HG03378 (cell line): ENCODE results near the gene HECW1.
"Not testable (repeated sequence)": the region's sequence is repeated elsewhere in the genome, so short reads cannot be mapped to it uniquely, and the experiment has no call there.

Experiments used
- ATAC-seq: cut with Tn5 transposase; IDR thresholded peaks from one replicate; pipeline ENCODE4 v1.9.1; 2021; ENCODE audit warnings: mild to moderate bottlenecking, moderate library complexity; ENCODE audit not compliant: unreplicated experiment

Gene HECW1

DNA sequence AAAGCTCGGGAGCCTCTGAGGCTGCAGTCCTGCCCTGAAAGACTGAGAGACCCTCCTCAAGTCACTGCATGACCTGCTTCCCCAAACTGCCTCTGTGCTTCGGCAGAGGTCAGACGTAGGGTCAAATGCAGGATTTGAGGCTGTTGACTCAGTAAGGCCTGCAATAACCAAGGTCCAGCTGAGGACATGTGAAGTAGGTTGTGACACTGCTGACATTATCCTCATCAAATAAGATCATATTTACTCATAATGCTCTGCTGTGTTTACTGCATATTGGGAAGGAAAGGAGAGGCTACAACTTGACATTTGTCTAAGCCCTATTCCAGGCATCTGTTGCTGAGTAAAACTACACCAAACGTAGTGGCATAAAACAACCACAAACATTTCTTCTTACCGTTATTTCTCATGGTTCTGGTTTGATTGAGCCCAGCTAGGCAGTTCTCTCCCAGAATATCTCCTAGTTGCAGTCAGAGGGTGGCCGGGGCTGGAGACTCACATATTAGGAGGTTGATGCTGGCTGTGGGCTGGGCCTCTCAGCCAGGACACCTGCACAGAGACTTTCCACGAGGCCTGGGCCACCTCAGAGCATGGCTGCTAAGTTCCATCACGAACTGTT is 348.4 kb downstream of the HECW1 start:
- ATAC-seq, result no peak

GRCh38 chr7:43461349-43462024 is 349.0 kb downstream of the HECW1 start:
- no peak for ATAC-seq

- no peak for ATAC-seq
Measured at GRCh38 chr7:43462836-43463235, 350.4 kb downstream of the HECW1 start.

- ATAC-seq, result no peak
Measured at GRCh38 chr7:43463401-43463980, 351.0 kb downstream of the HECW1 start.

GRCh38 chr7:43465581-43466554 is 353.4 kb downstream of the HECW1 start:
- ATAC-seq, result no peak

DNA sequence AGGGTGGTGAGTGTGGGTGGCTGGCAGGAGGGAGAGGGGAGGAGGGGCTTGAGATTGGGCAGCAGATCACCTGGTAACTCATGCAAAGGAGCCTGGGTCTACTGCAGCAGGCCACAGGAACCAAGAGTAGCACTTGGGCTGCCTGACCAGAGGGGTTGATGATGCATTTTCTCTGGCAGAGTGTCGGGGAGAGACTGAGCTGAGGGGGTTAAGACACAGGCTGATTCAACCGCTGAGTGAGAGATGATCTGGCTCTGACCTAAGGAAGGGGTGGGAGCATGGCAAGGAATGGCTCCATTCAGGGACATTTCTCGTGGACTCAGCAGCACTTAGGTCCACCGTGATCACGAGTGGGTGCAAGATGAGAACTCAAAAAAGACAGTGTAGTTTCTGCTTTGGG is 355.0 kb downstream of the HECW1 start:
- no peak for ATAC-seq

DNA sequence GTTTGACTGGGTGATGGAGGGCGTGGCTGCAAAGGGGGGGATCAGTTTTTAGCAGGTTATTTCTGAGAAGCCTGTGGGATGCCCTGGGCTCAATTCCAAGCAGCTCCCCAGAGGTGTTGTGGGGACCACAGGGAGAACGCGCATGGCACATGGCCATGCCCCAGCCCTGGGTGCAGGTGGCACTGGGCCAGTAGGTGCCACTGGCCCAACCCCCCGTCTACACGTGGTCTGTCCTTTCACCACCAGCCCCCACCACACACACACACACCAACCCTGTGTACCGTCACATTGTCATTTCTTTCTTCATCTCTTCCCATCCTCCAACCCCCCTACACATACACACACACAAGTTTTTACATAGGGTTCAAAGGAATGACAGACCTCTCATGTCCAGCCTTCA is 355.4 kb downstream of the HECW1 start:
- no peak for ATAC-seq

- no peak for ATAC-seq
Measured at GRCh38 chr7:43469051-43469450, 356.6 kb downstream of the HECW1 start.

DNA sequence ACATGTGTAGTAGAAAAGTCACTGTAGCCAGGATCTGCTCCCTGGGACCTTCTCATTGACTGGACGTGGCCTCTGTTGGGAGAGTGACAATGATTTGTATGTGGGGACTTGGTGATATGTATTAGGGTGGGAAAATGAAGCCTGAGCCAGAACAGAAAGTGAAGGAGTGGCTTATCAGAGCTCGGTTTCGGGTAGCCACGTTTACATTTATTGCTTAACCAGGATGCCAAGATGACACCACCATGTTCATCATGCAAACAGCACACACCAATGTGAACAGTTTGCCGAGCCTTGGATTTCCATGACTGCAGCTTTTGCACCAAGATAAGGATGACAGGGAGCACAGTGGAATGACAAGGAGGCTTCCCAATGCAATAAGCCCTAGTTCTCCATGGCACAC is 357.7 kb downstream of the HECW1 start:
- ATAC-seq, result no peak

GRCh38 chr7:43475983-43476382 is 363.5 kb downstream of the HECW1 start:
- no peak for ATAC-seq

DNA sequence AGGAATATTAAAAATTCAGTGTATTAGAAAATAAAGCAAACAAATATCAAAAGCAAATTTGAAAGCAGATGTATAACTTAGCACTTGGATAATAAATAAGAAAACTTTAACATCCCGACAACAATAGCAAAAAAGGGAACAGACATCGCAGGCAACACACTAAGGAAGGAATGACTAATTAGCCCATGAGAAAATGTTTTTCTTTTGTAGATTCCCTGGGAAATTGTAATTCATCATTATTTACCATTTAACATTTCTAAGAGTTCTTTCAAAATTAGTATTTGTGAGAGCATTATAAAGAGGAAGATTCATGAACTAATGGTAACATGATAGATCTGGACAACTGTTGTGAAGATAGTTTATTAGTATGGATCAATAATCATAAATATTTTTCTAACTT is 364.4 kb downstream of the HECW1 start:
- no peak for ATAC-seq

DNA sequence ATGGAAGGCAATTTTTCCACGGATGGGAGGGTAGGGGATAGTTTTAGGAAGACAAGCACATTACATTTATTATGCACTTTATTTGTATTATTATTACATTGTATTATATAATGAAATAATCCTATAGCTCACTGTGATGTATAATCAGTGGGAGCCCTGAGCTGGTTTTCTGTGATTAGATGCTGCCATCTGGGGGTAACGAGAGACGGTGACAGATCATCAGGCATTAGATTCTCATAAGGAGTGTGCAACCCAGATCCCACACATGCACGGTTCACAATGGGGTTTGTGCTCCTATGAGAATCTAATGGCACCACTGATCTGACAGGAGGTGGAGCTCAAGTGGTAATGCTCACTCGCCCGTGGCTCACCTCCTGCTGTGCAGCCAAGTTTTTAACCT is 366.6 kb downstream of the HECW1 start:
- peak; percentile 48 for ATAC-seq

DNA sequence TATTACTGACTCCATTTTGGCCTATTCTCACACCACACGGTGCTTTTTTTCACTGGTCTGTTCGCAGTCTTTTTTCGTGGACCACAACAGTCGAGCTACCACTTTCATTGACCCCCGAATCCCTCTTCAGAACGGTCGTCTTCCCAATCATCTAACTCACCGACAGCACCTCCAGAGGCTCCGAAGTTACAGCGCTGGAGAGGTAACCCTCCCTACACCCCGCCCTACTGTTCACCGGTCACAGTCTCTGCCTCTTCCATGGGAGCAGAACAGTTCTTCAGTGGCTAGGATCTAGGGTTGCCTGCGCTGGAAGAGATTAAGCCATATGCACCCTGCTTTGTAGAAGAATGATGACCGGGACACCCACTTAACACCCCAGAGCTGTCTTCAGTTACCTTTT is 367.1 kb downstream of the HECW1 start:
- no peak for ATAC-seq

GRCh38 chr7:43480581-43480980 is 368.1 kb downstream of the HECW1 start:
- no peak for ATAC-seq

- no peak for ATAC-seq
Measured at GRCh38 chr7:43481902-43482678, 369.6 kb downstream of the HECW1 start.

DNA sequence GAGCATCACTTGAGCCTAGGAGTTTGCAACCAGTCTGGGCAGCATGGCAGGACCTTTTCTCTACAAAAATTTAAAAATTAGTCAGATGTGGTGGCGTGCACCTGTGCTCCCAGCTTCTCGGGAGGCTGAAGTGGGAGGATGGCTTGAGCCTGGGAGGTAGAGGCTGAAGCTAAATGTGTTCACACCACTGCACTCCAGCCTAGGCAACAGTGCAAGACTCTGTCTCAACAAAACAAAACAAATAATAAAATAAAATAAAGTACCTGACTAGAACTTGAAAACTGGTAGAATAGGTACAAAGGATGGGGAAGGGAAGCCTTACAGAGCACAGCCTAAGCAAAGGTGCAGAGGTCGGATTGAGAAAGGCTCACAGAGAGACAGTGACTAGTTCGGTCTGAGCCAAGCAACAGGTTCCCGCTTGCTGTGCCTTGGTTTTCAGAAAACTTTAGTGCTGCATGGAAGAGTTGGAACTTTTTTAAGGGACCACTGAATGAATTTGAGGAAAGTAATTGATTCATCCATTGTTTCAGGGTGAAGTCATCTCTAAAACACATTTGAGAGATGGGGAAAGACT is 370.3 kb downstream of the HECW1 start:
- ATAC-seq, result no peak

- ATAC-seq, result no peak
Measured at GRCh38 chr7:43484678-43485395, 372.4 kb downstream of the HECW1 start.

- ATAC-seq, result no peak
Measured at GRCh38 chr7:43485580-43485979, 373.1 kb downstream of the HECW1 start.

- ATAC-seq, result not testable (repeated sequence)
Measured at GRCh38 chr7:43486008-43486407, 373.6 kb downstream of the HECW1 start.

DNA sequence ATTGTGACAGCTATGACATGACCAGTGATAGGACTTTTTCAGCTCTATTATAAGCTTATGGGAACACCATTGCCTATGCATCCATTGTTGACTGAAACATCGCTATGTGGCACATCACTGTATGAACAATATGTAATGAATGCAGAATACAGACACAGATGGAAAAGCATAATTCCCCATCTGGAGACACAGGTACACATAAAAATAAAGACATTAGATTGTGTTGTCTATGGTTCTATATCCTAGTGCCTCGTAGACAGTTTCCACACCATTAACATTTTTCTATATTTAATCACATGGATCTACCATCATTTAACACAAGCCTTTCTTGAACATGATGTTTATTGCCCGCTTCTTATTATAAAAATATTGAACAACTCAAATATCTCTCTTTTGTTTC is 374.2 kb downstream of the HECW1 start:
- ATAC-seq, result no peak
